AML-193 (cell line): Measurements from ENCODE around the gene C1orf216.
"Not testable (repeated sequence)": the region's sequence is repeated elsewhere in the genome, so short reads cannot be mapped to it uniquely, and the experiment has no call there.

Experiments used
- DNase-seq, 2 experiments: peaks; one replicate each; lab custom pipeline; 2025; lab: John Stamatoyannopoulos, UW

C1orf216 gene

GRCh38 chr1:35706846-35707600 is 11.7 kb downstream of the C1orf216 start:
- no peak for DNase-seq

- DNase-seq, result no peak
Observed at GRCh38 chr1:35702508-35702907, 16.2 kb downstream of the C1orf216 start.

GRCh38 chr1:35699152-35699551 is 19.5 kb downstream of the C1orf216 start:
- not testable (repeated sequence) for DNase-seq

- DNase-seq, result no peak
Observed at GRCh38 chr1:35692317-35692716, 26.4 kb downstream of the C1orf216 start.

- no peak for DNase-seq
Observed at GRCh38 chr1:35691571-35692220, 27.0 kb downstream of the C1orf216 start.

- no peak for DNase-seq
Observed at GRCh38 chr1:35691080-35691479, 27.6 kb downstream of the C1orf216 start.

GRCh38 chr1:35690103-35690502 is 28.6 kb downstream of the C1orf216 start:
- DNase-seq, result not testable (repeated sequence)

- DNase-seq, result no peak
Observed at GRCh38 chr1:35688161-35688560, 30.5 kb downstream of the C1orf216 start.

- no peak for DNase-seq
Observed at GRCh38 chr1:35683012-35683411, 35.7 kb downstream of the C1orf216 start.

- no peak for DNase-seq
Observed at GRCh38 chr1:35680271-35680670, 38.4 kb downstream of the C1orf216 start.

- DNase-seq, result no peak
Observed at GRCh38 chr1:35675773-35676172, 42.9 kb downstream of the C1orf216 start.

- DNase-seq, result no peak
Observed at GRCh38 chr1:35674111-35674510, 44.6 kb downstream of the C1orf216 start.

- no peak for DNase-seq
Observed at GRCh38 chr1:35672116-35672515, 46.6 kb downstream of the C1orf216 start.

GRCh38 chr1:35668506-35668905 is 50.2 kb downstream of the C1orf216 start:
- no peak for DNase-seq

GRCh38 chr1:35666916-35667315 is 51.8 kb downstream of the C1orf216 start:
- DNase-seq, result no peak

GRCh38 chr1:35666216-35666615 is 52.5 kb downstream of the C1orf216 start:
- DNase-seq, result no peak
